Skin epidermis (tissue), 12 donors: ENCODE measurements around the gene DNMT3A.

Experiments
- H3K27ac ChIP-seq, 21 experiments: fragments of 200-600 bp; sonication (generic) in 11 of 21; one replicate each; pipeline ENCODE4 v1.5.0; 2020; ENCODE audit warnings: mild to moderate bottlenecking in 3 of 21, inconsistent platforms in 2 of 21, moderate library complexity in 2 of 21
- H3K4me3 ChIP-seq, 7 experiments: fragments of 200-600 bp; sonication (generic) in 2 of 7; one replicate each; pipeline ENCODE4 v1.5.0; 2020; ENCODE audit warnings: inconsistent platforms in 2 of 7, mild to moderate bottlenecking in 2 of 7, moderate library complexity in 1 of 7

The DNMT3A gene

GRCh38 chr2:25201265-25201664, 140.5 kb downstream of the DNMT3A start:
- H3K4me3 ChIP-seq = no peak overlapping the region
- no peak overlapping the region for H3K27ac ChIP-seq

DNA sequence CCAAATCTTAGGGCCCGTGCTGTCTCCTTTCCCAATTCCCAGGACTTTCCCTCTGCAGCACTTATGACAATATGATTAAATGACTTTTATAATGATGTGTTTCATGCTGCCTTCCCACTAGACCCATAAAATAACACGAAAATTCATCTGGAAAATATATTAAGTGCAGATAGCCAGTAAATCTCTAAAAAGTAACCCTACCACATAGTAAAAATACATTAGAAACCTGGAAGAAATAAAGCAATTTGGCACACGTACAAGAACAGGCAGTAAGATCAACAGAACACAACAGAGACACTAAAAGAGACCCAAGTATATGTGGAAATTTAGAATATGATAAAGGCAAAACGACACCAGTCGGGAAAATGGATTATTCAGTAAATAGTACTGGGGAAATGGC, 143.1 kb downstream of the DNMT3A start:
- no peak overlapping the region for H3K4me3 ChIP-seq
- peak overlapping the region in 1 of 21 experiments; percentile 6 for H3K27ac ChIP-seq

- H3K4me3 ChIP-seq = no peak overlapping the region
- peak overlapping the region in 1 of 21 experiments; percentile 11 for H3K27ac ChIP-seq
These were observed 143.6 kb downstream of the DNMT3A start for GRCh38 chr2:25198209-25198525.

DNA sequence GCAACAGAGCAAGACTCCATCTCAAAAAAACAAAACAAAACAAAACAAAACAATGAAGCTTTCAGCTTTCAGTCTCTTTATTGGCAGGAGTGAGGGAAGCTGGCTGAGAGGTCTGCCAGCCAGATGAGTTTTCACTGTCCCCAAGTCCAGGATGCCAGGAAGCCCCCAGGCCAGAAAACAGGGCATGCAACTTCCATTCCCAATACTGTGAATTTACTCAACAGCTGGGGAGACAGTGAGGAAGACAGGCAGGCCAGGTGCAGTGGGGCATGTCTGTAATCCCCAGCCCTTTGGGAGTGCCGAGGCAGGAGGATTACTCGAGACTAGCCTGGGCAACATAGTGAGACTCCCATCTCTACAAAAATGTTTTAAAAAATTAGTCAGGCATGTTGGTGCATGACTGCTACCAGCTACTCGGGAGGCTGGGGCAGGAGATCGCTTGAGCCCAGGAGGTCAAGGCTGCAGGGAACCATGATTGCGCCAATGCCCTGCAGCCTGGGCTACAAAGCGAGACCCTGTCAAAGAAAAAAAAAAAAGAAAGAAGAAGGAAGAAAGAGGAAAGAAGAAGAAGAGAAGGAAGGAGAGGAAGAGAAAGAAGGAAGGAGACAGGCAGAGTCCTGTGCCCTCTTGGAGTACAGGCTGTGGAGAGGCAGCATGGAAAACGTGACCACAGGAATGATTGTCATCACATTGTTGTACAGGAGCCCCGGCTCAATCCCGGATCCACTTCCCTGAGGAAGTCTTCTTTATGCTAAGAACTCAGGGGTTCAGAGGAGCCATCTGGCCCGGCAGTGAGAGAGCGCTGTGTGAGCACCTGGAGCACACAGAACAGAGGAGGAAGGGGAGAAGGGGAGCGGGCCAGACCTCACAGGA, 144.2 kb downstream of the DNMT3A start:
- H3K4me3 ChIP-seq = no peak overlapping the region
- H3K27ac ChIP-seq = peak overlapping the region in 1 of 21 experiments; percentile 11

GRCh38 chr2:25194576-25195122, 147.1 kb downstream of the DNMT3A start:
- H3K27ac ChIP-seq = no peak overlapping the region
- H3K4me3 ChIP-seq = no peak overlapping the region

DNA sequence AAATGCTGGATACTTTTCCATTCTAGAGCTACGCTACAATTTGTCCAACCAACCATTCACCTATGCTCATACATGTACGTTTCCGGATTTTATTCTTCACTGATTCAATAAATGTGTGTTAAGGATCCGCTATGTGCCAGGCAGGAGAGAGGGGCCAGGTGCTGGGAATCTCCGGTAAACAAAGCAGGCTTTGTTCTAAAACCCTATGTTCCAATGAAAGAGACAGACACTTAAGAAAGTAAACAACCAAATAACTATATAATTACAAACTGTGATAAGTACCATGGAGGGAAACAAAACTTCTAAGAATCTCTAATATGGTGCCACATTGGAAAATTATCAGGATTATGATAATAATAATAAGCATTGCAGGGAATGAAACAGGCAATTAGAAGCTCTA, 151.2 kb downstream of the DNMT3A start:
- Histone ChIP-seq H3K27ac (no peak overlapping the region), H3K4me3 (no peak overlapping the region)

DNA sequence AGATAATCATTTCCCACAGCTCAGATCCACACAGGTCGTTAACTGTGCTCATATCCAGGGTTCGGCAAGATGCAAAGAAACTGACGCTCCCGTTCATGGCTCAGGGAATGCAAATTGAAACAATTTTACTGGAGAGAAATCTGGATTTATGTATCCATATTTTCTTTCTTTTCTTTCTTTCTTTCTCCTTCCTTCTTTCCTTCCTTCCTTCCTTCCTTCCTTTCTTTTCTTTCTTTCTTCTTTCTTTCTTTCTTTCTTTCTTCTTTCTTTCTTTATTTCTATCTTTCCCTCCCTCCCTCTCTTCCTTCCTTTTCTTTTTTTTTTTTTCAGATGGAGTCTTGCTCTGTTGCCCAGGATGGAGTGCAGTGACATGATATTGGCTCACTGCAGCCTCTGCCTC, 153.3 kb downstream of the DNMT3A start:
- Histone ChIP-seq H3K27ac (no peak overlapping the region), H3K4me3 (no peak overlapping the region)

DNA sequence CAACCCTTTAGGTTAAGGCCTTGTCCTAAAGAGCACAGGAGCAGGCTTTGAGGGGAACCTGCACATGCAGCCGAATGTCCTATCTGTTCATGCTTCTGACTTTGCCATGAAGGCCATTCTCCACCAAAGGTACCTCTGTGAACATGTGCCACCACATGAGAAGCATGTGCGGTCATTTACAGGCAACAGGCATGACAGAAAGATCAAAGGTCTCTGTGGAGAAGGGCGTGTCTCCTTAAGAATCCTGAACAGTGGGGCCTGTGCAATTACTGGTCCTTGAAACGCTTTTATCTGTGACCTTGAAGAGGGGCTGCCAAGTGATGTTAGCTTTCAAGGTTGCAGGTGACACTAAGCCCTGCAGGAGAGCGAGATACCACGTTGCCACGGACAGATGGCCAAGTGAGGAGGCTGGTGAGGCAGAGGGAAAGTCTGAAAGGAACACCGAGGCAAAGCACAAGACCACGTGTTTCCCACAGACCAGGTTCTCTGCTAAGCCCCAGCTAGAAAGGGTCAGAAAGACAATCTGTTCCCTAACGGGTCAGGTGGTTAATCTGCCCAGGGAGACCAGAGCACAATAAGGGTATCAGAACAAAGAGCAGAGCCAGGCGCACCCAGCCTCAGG, 153.9 kb downstream of the DNMT3A start:
- Histone ChIP-seq H3K27ac (no peak overlapping the region), H3K4me3 (no peak overlapping the region)

GRCh38 chr2:25184254-25184653, 157.5 kb downstream of the DNMT3A start:
- Histone ChIP-seq H3K27ac (peak overlapping the region in 11 of 21 experiments; percentile 23 to 73 (median 51)), H3K4me3 (no peak overlapping the region)

GRCh38 chr2:25178976-25179375, 162.7 kb downstream of the DNMT3A start:
- no peak overlapping the region for H3K27ac ChIP-seq
- no peak overlapping the region for H3K4me3 ChIP-seq
